GM12878 (cell line): ENCODE measurements around the gene SMTNL2. TPM values are rescaled to one million over a fixed set of nuclear protein-coding genes. Genes with fewer than 3 reads are reported as not detected.
A peak's percentile ranks its signal among the peaks of the same experiment; 100 is the strongest.

Source experiments
- CBFB ChIP-seq: IDR thresholded peaks from 2 replicates; pipeline ENCODE4 v1.6.1; 2016; ENCODE audit warnings: antibody characterized with exemption, low read depth
- CEBPZ ChIP-seq: fragments of 150-350 bp; IDR thresholded peaks from 2 replicates; pipeline ENCODE4 v1.6.1; 2016; ENCODE audit warnings: low read depth, low read length
- IKZF2 ChIP-seq, 2 experiments: fragments of 450-650 bp; IDR thresholded peaks; 2 replicates each; pipeline ENCODE4 v1.6.1; 2017; ENCODE audit warnings: mild to moderate bottlenecking in 2 of 2, moderate library complexity in 2 of 2
- JUNB ChIP-seq: IDR thresholded peaks from 2 replicates; pipeline ENCODE4 v1.6.1; 2016; ENCODE audit warnings: antibody characterized with exemption, mild to moderate bottlenecking
- MTA2 ChIP-seq: fragments of 450-650 bp; IDR thresholded peaks from 2 replicates; pipeline ENCODE4 v1.6.1; 2016; ENCODE audit warnings: low read depth, mild to moderate bottlenecking, moderate library complexity
- POLR2A ChIP-seq: IDR thresholded peaks from 2 replicates; pipeline ENCODE4 v1.6.1; 2011; ENCODE audit warnings: low read depth, mild to moderate bottlenecking, low read length
- POLR2AphosphoS2 ChIP-seq: IDR thresholded peaks from 2 replicates; pipeline ENCODE4 v1.6.1; 2011; ENCODE audit warnings: low read depth, mild to moderate bottlenecking, low read length, improper control_type of control experiment, moderate library complexity
- RUNX3 ChIP-seq: IDR thresholded peaks from 2 replicates; pipeline ENCODE4 v1.6.1; 2012; ENCODE audit warnings: low read length, inconsistent platforms
- SIN3A ChIP-seq: IDR thresholded peaks from 2 replicates; pipeline ENCODE4 v1.6.1; 2012; ENCODE audit warnings: low read depth, low read length, improper control_type of control experiment
- STAT3 ChIP-seq: IDR thresholded peaks from 2 replicates; pipeline ENCODE4 v1.6.1; 2011; ENCODE audit warnings: low read depth, low read length, improper control_type of control experiment
- USF2 ChIP-seq: IDR thresholded peaks from 2 replicates; pipeline ENCODE4 v1.6.1; 2011; ENCODE audit warnings: low read depth, low read length, improper control_type of control experiment, borderline replicate concordance
- ZBTB40 ChIP-seq: fragments of 450-650 bp; IDR thresholded peaks from 2 replicates; pipeline ENCODE4 v1.6.1; 2016; ENCODE audit warnings: mild to moderate bottlenecking, moderate library complexity, borderline replicate concordance
- ZNF207 ChIP-seq: fragments of 450-650 bp; IDR thresholded peaks from 2 replicates; pipeline ENCODE4 v1.6.1; 2014; ENCODE audit warnings: antibody characterized with exemption, mild to moderate bottlenecking, borderline replicate concordance
- ZNF592 ChIP-seq: fragments of 450-650 bp; IDR thresholded peaks from 2 replicates; pipeline ENCODE4 v1.6.1; 2017; ENCODE audit warnings: mild to moderate bottlenecking, moderate library complexity
- polyA plus RNA-seq, 11 experiments: library from polyadenylated mRNA; depleted of rRNA in 4 of 11; unstranded in 6 of 11; stranded (reverse) in 5 of 11; fragments of >200 nt; fragmentation: Nextera tagmentation in 4 of 11; fragmentation: Illumina TruSeq in 1 of 11; extraction: Ambion mirVana in 4 of 11; extraction: Trizol in 1 of 11; gene quantifications; 1 replicate in 1 of 11; 2 replicates in 10 of 11; pipeline versions ENCODE4 v1.2.1 to v1.2.3, GENCODE V29; 2011 to 2016; ENCODE audit warnings: inconsistent platforms in 2 of 11, missing spikeins in 2 of 11, low read depth in 1 of 11
- total RNA-seq, 4 experiments: library from RNA; depleted of rRNA in 3 of 4; stranded (reverse); fragments of >200 nt in 3 of 4; fragmentation: Illumina TruSeq in 1 of 4; extraction: Trizol in 1 of 4; gene quantifications; 2 replicates each; pipeline versions ENCODE4 v1.2.1 to v1.2.3, GENCODE V29; 2013 to 2021

SMTNL2 gene
- total and polyA plus RNA-seq, 10 of the 15 experiments (the other 5 are each of a cell fraction or from before 2014, with no cell fraction given): not detected

GRCh38 chr17:4554997-4555799 is 29.1 kb upstream of the SMTNL2 start, which contains the start of gene MYBBP1A (continued):
- TF ChIP-seq ZNF592 (no peak), ZBTB40 (peak; percentile 91), CEBPZ (no peak), SIN3A (peak; percentile 94), STAT3 (no peak), RUNX3 (no peak), ZNF207 (0 out of 2 replicates have a peak, but pooled peaks have one; percentile 46), POLR2AphosphoS2 (peak; percentile 87; the same call in 1 of the 2 replicates), MTA2 (peak; percentile 37; the same call in 1 of the 2 replicates), USF2 (peak; percentile 15), CBFB (peak; percentile 86), POLR2A (peak; percentile 95), JUNB (no peak), IKZF2 (IDR thresholded peaks at IDR 0.05) (peak in 1 of 2 experiments; percentile 27; a peak in 1 of 4 replicates)
- TF ChIP-seq, all 136 proteins: peak for 54
